ENCODE results near the gene MAGI1.

Gene MAGI1

GRCh38 chr3:65685621-65686235 is 353.0 kb downstream of the MAGI1 start:
- DNase-seq, result no peak

- no peak for DNase-seq
Measured at GRCh38 chr3:65678516-65678915, 360.2 kb downstream of the MAGI1 start.

- no peak for DNase-seq
Measured at GRCh38 chr3:65677486-65678010, 361.2 kb downstream of the MAGI1 start.

- DNase-seq, result no peak
Measured at GRCh38 chr3:65676580-65676979, 362.1 kb downstream of the MAGI1 start.

DNA sequence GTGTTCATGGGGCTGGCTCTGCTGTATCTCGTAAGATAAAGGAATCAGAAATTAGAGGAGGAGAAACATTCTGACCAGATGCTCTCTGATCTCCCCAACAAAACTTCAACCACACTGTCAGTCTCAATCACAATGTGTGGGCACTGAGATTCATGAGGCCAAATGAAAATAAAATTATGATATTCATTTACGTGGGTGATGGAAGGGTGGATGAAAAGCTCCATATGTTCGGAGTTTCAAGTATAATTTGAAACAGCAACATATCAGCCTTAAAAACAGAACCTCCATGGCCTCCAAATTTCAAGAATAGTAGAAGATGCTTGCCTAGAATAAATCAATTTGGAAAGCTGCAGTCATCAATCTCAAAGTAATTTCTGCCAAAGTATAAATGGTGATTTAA is 363.7 kb downstream of the MAGI1 start:
- DNase-seq, result no peak

GRCh38 chr3:65674226-65674625 is 364.5 kb downstream of the MAGI1 start:
- no peak for DNase-seq

GRCh38 chr3:65672871-65673815 is 365.6 kb downstream of the MAGI1 start:
- DNase-seq, result peak; percentile 22

DNA sequence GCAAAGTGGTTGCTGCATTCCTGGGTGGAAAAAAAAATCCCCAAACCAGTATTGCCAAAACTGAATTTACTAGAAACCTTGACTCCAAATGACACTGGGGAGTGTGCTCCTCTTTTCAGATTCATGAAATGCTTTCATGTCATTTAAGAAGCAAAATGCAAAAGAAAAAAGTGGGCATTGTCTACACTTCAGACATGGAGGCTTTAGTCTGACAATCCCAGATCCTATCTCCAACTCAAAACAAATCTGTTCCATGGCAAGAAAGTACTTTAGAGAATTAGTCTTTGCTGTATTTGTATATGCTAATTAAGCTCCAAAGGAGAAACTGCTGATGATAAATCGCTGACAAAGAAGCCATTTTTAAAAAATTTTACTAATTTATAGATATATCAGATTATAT is 366.7 kb downstream of the MAGI1 start:
- DNase-seq, result no peak

DNA sequence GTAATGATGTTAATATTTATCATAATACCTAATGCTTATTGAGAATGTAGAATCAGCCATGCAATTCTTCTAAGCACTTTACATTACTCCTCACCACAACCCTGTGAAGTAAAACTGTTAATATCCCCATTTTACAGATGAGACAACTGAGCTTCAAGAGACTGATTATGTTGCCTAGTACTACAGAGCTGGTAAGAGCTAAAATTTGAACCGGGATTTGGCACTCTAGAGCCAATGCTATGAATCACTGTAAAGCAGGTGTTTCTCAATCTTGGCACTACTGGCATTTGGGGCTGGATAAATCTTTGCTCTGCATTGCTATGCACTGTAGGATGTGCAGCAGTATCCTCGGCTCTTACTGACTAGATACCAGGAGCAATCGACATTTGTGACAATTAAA is 367.7 kb downstream of the MAGI1 start:
- no peak for DNase-seq

- DNase-seq, result no peak
Measured at GRCh38 chr3:65669163-65669875, 369.4 kb downstream of the MAGI1 start.

GRCh38 chr3:65667963-65668362 is 370.8 kb downstream of the MAGI1 start:
- DNase-seq, result no peak

GRCh38 chr3:65666448-65667091 is 372.1 kb downstream of the MAGI1 start:
- DNase-seq, result no peak

DNA sequence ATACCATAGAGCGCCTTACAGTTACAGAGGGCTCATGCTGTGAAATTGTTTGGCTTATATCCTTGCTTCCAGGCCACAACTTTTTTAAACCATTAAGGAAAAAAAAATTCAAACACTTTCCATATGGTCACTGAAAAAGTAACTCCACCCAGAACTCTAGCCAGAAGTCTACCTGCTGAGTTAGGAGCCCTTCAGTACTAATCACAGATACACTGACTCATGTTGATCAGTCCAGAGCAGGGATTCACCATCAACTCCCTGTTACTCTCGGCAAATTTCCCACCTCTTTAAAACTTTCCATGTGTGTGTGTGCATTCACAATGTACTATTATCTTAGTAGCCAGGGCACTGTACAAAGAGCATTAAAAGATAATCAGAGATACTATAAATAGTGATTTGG is 372.8 kb downstream of the MAGI1 start:
- no peak for DNase-seq

- DNase-seq, result no peak
Measured at GRCh38 chr3:65664931-65665330, 373.8 kb downstream of the MAGI1 start.

GRCh38 chr3:65664446-65664845 is 374.3 kb downstream of the MAGI1 start:
- DNase-seq, result no peak

DNA sequence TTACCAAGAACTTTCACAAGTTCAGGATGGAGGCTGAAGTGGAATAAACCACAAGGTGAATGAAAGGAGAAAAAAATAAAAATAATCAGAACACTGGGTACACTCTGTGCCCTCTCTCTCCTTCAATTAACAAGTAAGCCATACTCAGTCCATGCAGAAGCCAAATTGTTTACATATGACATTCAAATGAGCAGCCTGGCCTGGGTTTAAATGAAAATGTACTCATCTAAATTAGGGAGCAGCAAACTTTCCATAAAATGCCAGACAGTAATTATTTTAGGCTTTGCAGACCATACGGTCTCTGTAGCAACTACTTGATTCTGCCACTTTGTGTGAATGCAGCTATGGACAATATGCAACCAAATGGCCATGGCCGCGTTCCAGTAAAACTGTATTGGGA is 376.6 kb downstream of the MAGI1 start:
- peak; percentile 34 for DNase-seq

- no peak for DNase-seq
Measured at GRCh38 chr3:65660000-65660598, 378.6 kb downstream of the MAGI1 start.

DNA sequence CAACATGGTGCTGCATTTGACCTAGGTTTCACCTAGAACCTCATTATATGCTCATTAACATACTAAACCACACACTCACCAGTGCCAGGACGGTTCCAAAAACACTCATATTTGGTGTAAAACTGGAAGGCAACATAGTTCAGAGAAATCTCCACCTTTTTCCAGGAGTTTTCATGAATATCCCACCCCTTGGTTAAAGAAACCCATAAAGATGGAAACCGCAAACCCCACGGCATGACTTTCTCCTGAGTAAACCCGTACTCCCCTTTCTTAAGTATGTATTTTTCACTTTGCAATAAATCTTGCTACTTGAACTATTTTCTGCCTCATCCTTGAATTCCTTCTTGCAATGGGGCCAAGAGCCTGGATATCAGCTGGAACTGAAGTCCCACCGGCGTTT is 379.3 kb downstream of the MAGI1 start:
- DNase-seq, result no peak

DNA sequence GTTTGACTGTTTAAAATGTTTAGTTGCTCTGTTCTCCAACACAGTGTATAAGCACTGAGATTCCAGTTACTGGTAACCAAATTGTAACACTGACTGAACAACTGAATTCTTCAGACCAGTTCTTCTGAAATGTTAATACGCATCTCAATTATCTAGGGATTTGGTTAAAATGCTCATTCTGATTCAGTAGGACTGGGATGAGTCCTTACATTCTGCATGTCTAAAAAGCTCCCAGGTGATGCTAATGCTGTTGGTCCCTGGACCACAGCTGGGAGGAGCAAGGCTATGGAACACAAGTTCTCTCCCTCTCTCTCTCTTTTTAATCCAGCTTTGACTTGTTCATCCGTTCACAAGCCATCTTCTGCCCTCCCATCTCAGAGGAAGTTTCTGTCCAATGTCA is 380.3 kb downstream of the MAGI1 start:
- DNase-seq, result no peak

DNA sequence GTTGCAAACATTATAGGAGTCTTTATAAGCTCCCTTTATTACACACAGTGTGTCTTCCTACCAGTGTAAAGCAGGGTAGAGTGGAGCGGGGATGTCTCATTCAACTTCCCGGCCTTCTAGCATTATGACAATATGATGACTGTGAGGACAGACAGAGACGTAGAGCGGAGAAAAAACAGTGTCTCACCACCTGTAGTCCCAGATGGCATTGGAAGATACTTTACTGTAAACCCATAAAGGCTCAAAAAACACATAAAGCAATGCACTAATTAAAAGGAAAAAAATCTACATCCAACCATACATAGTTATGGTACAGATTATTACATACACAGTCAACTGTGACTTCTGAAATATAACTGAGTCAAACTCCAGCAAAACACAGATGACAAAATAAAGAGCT is 383.7 kb downstream of the MAGI1 start:
- DNase-seq, result no peak

- peak; percentile 16 for DNase-seq
Measured at GRCh38 chr3:65653731-65654130, 385.0 kb downstream of the MAGI1 start.

DNA sequence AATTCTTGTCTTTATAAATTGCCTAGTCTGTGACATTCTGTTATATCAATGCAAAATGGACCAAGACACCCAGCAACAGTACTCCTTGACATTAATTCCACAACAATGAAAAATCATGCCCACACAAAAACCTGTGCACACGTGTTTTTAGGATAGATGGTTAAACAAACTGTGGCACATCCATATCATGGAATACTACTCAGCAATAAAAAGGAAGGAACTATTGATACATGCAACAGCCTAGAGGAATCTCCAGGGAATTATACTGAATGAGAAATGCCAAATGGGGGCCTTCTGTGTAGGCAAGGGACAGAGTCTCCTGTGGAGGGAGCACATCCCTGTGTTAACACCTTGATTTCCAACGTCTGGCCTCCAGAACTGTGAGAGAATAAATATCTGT is 388.5 kb downstream of the MAGI1 start:
- DNase-seq, result no peak

- no peak for DNase-seq
Measured at GRCh38 chr3:65647369-65647768, 391.3 kb downstream of the MAGI1 start.

Data from NCI-H526 treated with DMSO at 0.1 percent for 48 hours (cell line).